ENCODE data around the gene RGMA.
A peak's percentile ranks its signal among the peaks of the same experiment; 100 is the strongest.
"Not testable (repeated sequence)": the region's sequence is repeated elsewhere in the genome, so short reads cannot be mapped to it uniquely, and the experiment has no call there.

The RGMA gene

GRCh38 chr15:93066224-93066681 is 22.8 kb downstream of the RGMA start:
- DNase-seq: no peak

- DNase-seq: no peak
Observed at GRCh38 chr15:93065641-93066045, 23.4 kb downstream of the RGMA start.

- no peak for DNase-seq
Observed at GRCh38 chr15:93063796-93064690, 25.0 kb downstream of the RGMA start.

- no peak for DNase-seq
Observed at GRCh38 chr15:93063262-93063671, 25.7 kb downstream of the RGMA start.

GRCh38 chr15:93062628-93063261 is 26.3 kb downstream of the RGMA start:
- not testable (repeated sequence) for DNase-seq

GRCh38 chr15:93060336-93061248 is 28.4 kb downstream of the RGMA start:
- no peak for DNase-seq

GRCh38 chr15:93059442-93059841 is 29.6 kb downstream of the RGMA start:
- DNase-seq: no peak

- no peak for DNase-seq
Observed at GRCh38 chr15:93058904-93059427, 30.0 kb downstream of the RGMA start.

GRCh38 chr15:93058128-93058527 is 30.9 kb downstream of the RGMA start:
- no peak for DNase-seq

GRCh38 chr15:93057618-93058017 is 31.4 kb downstream of the RGMA start:
- no peak for DNase-seq

- DNase-seq: no peak
Observed at GRCh38 chr15:93056836-93057235, 32.2 kb downstream of the RGMA start.

GRCh38 chr15:93055211-93055610 is 33.8 kb downstream of the RGMA start:
- no peak for DNase-seq

- DNase-seq: peak; percentile 42
Observed at GRCh38 chr15:93052090-93052879, 36.7 kb downstream of the RGMA start.

GRCh38 chr15:93051236-93052089 is 37.5 kb downstream of the RGMA start:
- DNase-seq: no peak

- DNase-seq: no peak
Observed at GRCh38 chr15:93050648-93051047, 38.4 kb downstream of the RGMA start.

GRCh38 chr15:93049914-93050578 is 39.0 kb downstream of the RGMA start:
- no peak for DNase-seq

GRCh38 chr15:93049233-93049632 is 39.8 kb downstream of the RGMA start:
- DNase-seq: no peak

GRCh38 chr15:93048759-93049161 is 40.3 kb downstream of the RGMA start:
- no peak for DNase-seq

GRCh38 chr15:93048426-93048721 is 40.6 kb downstream of the RGMA start:
- DNase-seq: no peak

- no peak for DNase-seq
Observed at GRCh38 chr15:93047621-93048425, 41.2 kb downstream of the RGMA start.

Measured in stimulated activated CD8-positive, alpha-beta memory T cell treated with anti-CD3 and anti-CD28 coated beads, Interleukin-4, amount 100 ng/mL, for 48 hours (primary cell).